Stimulated activated memory B cell treated with anti-CD40 and anti-IgM and Interleukin-4, amounts not matched to agents 10 μg/mL and 1 μg/mL and 100 μg/mL, for 72 hours (primary cell): ENCODE measurements around the gene PHACTR1.
"Not testable (repeated sequence)": the region's sequence is repeated elsewhere in the genome, so short reads cannot be mapped to it uniquely, and the experiment has no call there.

Experiments
- ATAC-seq: fragments of 150-1000 bp; cut with Tn5 transposase; 2 replicates; pipeline ENCODE4 v1.10.0; 2021
- H3K27ac Mint-ChIP-seq: one replicate; pipeline ENCODE4 v1.8.0; 2022; ENCODE audit warnings: mild to moderate bottlenecking, mixed read lengths
- H3K27me3 Mint-ChIP-seq: one replicate; pipeline ENCODE4 v1.8.0; 2022; ENCODE audit warnings: mixed read lengths
- H3K36me3 Mint-ChIP-seq: one replicate; pipeline ENCODE4 v1.8.0; 2022; ENCODE audit warnings: mixed read lengths
- H3K4me1 Mint-ChIP-seq: one replicate; pipeline ENCODE4 v1.8.0; 2022; ENCODE audit warnings: mixed read lengths
- H3K4me3 Mint-ChIP-seq: one replicate; pipeline ENCODE4 v1.8.0; 2022; ENCODE audit warnings: mild to moderate bottlenecking, moderate library complexity, mixed read lengths
- H3K9me3 Mint-ChIP-seq: one replicate; pipeline ENCODE4 v1.8.0; 2022; ENCODE audit warnings: mixed read lengths

Gene PHACTR1

DNA sequence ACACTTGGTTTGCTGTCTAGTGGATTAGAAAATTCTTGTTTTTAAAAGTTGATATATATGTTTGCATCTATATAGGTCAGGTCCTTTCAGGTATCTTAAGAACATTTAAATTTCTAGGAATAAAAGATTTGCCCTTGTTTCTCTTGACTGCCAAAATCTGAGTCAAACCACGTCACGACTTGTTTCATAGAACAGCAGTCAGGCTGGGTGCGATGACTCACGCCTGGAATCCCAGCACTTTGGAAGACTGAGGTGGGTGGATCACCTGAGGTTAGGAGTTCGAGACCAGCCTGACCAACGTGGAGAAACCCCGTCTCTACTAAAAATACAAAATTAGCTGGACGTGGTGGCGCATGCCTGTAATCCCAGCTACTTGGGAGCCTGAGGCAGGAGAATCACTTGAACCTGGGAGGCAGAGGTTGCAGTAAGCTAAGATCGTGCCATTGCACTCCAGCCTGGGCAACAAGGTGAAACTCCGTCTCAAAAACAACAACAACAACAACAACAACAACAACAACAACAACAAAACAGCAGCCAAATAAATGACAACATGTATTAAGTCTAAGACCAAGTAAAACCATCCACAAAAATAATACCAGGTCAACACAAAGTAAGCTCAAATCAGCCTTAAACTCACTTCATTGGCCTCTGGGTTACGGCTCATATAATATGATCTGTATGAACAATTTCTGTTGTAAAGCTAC lies 46.3 kb downstream of the PHACTR1 start:
- H3K9me3 Mint-ChIP-seq, H3K4me3 Mint-ChIP-seq, H3K36me3 Mint-ChIP-seq, H3K27ac Mint-ChIP-seq, H3K4me1 Mint-ChIP-seq, ATAC-seq: not testable (repeated sequence)
- peaks cover 13% of the 10 kb centered on the region for H3K27me3 Mint-ChIP-seq

DNA sequence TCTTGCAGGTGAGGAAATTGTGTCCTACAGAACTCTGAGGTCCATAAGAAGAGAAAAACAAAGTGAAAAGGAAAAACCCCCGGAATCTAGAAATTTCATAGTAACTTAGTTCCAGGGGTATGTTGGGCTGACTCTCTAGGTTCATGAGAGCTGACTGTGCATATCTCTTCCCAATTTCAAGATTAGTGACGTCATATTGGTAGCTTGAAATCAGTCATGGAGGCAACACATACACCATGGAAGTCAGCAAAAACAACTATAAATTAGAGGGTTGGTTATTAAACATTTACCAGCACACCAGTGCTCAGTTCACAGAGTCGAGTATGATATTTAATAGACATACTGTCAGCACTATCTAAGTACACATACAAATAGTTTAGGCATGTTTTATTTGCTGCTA lies 49.8 kb downstream of the PHACTR1 start:
- Mint-ChIP-seq H3K27ac (no peak overlapping the region), H3K36me3 (no peaks in the 10 kb centered on the region), H3K4me1 (no peaks in the 10 kb centered on the region), H3K27me3 (peaks cover 15% of the 10 kb centered on the region), H3K9me3 (no peaks in the 10 kb centered on the region), H3K4me3 (no peak overlapping the region)
- ATAC-seq, result no peak

GRCh38 chr6:12767016-12767415 lies 50.4 kb downstream of the PHACTR1 start:
- ATAC-seq, result no peak
- no peaks in the 10 kb centered on the region for H3K4me1 Mint-ChIP-seq
- H3K27me3 Mint-ChIP-seq, result peaks cover 18% of the 10 kb centered on the region
- no peaks in the 10 kb centered on the region for H3K36me3 Mint-ChIP-seq
- no peaks in the 10 kb centered on the region for H3K9me3 Mint-ChIP-seq
- no peak overlapping the region for H3K27ac Mint-ChIP-seq
- no peak overlapping the region for H3K4me3 Mint-ChIP-seq

- Mint-ChIP-seq H3K36me3 (no peaks in the 10 kb centered on the region), H3K9me3 (no peaks in the 10 kb centered on the region), H3K27ac (no peak overlapping the region), H3K27me3 (peaks cover 18% of the 10 kb centered on the region), H3K4me3 (no peak overlapping the region), H3K4me1 (no peaks in the 10 kb centered on the region)
- no peak for ATAC-seq
Measured at GRCh38 chr6:12769556-12770256, 53.1 kb downstream of the PHACTR1 start.

- no peaks in the 10 kb centered on the region for H3K9me3 Mint-ChIP-seq
- no peak overlapping the region for H3K4me3 Mint-ChIP-seq
- no peak for ATAC-seq
- H3K36me3 Mint-ChIP-seq, result no peaks in the 10 kb centered on the region
- no peak overlapping the region for H3K27ac Mint-ChIP-seq
- no peaks in the 10 kb centered on the region for H3K4me1 Mint-ChIP-seq
- peaks cover 18% of the 10 kb centered on the region for H3K27me3 Mint-ChIP-seq
Measured at GRCh38 chr6:12772416-12772815, 55.8 kb downstream of the PHACTR1 start.

DNA sequence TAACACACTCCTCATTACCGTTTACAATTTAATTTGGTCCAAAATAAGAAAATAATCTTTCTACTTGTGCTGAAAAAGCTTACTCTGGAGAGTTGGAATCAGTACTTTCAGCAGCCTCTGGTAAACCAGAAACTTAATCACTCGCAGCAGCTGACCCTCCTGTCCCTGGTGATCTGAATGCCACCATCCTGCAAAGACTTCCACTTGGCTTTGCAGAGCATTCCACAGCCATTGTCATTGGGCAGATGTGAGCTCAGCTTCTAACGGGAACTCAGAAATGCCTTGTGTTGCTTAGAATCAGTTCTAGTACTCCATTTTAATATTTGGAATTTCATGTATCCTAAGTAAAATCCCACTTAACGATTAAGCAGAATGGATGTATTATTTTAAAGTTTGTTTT lies 59.7 kb downstream of the PHACTR1 start:
- Mint-ChIP-seq H3K9me3 (no peaks in the 10 kb centered on the region), H3K27ac (no peak overlapping the region), H3K4me3 (no peak overlapping the region), H3K36me3 (no peaks in the 10 kb centered on the region), H3K4me1 (no peaks in the 10 kb centered on the region), H3K27me3 (peaks cover 21% of the 10 kb centered on the region)
- no peak for ATAC-seq

- Mint-ChIP-seq H3K27ac (no peak overlapping the region), H3K4me3 (no peak overlapping the region), H3K27me3 (peaks cover 35% of the 10 kb centered on the region), H3K36me3 (no peaks in the 10 kb centered on the region), H3K9me3 (no peaks in the 10 kb centered on the region), H3K4me1 (no peaks in the 10 kb centered on the region)
- ATAC-seq, result no peak
Measured at GRCh38 chr6:12779772-12780171, 63.2 kb downstream of the PHACTR1 start.

- H3K36me3 Mint-ChIP-seq, result no peaks in the 10 kb centered on the region
- H3K27me3 Mint-ChIP-seq, result peaks cover 35% of the 10 kb centered on the region
- no peaks in the 10 kb centered on the region for H3K9me3 Mint-ChIP-seq
- ATAC-seq, result no peak
- no peak overlapping the region for H3K4me3 Mint-ChIP-seq
- no peak overlapping the region for H3K27ac Mint-ChIP-seq
- no peaks in the 10 kb centered on the region for H3K4me1 Mint-ChIP-seq
Measured at GRCh38 chr6:12782136-12782535, 65.6 kb downstream of the PHACTR1 start.

DNA sequence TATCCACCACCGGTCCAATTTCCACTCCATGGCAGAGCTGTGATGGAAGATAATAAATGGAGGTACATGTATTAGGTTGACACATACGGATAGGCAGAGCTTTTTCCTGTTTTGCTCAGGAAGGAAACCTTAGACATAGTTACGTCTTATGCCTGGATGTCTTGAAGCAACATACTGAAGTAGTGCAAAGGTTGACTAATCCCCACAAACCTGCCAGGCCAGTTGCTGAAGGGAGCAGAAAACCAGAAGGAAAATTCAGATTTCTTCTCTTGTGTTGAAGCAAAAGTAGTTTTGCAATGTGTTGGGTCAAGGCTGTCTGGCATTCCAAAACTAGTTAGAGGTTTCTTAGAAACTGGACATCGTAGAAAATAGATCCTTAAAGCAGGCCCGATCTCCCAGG lies 68.7 kb downstream of the PHACTR1 start:
- Mint-ChIP-seq H3K27ac (no peak overlapping the region), H3K9me3 (no peaks in the 10 kb centered on the region), H3K4me1 (no peaks in the 10 kb centered on the region), H3K36me3 (no peaks in the 10 kb centered on the region), H3K27me3 (peaks cover 35% of the 10 kb centered on the region), H3K4me3 (no peak overlapping the region)
- ATAC-seq, result no peak

DNA sequence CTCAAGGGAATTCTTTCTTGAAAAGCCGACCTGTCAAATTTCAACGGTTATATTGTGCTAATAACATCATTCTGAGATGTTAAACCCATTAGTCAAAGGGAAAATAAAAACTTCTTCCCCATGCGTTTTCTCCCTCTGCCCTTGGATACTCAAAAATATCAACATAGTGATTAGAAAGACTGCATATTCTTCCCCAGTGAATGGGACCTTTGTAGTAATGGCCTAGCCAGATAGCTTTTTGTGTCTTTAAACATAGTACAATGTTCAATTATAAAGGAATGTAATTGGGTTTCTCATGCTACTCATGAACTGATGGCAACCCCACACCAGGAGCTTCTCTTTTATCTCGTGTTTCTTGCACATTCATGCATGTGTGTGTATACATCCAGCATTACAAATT lies 69.4 kb downstream of the PHACTR1 start:
- peaks cover 35% of the 10 kb centered on the region for H3K27me3 Mint-ChIP-seq
- no peaks in the 10 kb centered on the region for H3K9me3 Mint-ChIP-seq
- no peak overlapping the region for H3K27ac Mint-ChIP-seq
- ATAC-seq, result no peak
- H3K4me1 Mint-ChIP-seq, result no peaks in the 10 kb centered on the region
- no peak overlapping the region for H3K4me3 Mint-ChIP-seq
- no peaks in the 10 kb centered on the region for H3K36me3 Mint-ChIP-seq

DNA sequence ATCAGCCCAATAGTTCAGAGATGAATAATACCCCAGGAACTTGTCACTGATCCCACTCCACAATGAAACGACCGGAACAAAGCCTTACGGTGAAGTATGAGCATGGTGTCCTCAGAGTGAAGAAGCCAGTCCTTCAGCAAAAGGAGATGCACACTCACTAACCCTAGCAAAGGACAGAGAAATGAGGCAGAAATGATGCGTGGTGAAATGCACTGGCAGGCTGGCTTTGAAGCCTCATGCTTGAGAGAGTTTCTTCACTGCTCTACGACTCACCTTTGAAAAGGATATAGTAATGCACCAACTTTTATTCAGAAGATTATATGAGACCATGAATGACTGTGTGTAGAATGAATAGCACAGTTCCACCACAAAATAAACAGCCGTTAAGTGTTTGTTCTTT lies 74.8 kb downstream of the PHACTR1 start:
- Mint-ChIP-seq H3K27ac (no peak overlapping the region), H3K9me3 (no peaks in the 10 kb centered on the region), H3K27me3 (peaks cover 14% of the 10 kb centered on the region), H3K36me3 (no peaks in the 10 kb centered on the region), H3K4me3 (no peak overlapping the region), H3K4me1 (no peaks in the 10 kb centered on the region)
- ATAC-seq, result no peak

DNA sequence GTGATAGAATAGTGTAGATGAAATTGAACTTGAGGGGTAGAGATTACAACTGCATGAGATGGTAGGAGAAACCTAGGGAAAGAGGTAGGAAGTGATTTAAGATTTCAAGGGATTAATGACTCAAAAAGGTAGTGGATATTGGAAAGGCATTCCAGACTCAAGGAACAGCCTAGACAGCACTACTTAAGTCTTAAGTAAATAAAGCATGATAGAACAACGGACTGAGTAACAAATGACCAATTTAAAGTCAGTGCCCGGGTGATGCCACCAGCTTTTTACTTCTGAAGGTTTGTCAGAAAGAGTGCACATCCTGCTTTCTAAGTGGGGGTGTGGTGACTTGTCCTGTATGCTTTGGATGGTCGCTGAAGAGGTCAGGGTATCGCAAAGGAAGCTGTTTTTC lies 81.8 kb downstream of the PHACTR1 start:
- peaks cover 40% of the 10 kb centered on the region for H3K27me3 Mint-ChIP-seq
- ATAC-seq, result no peak
- H3K4me1 Mint-ChIP-seq, result no peaks in the 10 kb centered on the region
- no peaks in the 10 kb centered on the region for H3K9me3 Mint-ChIP-seq
- no peak overlapping the region for H3K27ac Mint-ChIP-seq
- no peak overlapping the region for H3K4me3 Mint-ChIP-seq
- no peaks in the 10 kb centered on the region for H3K36me3 Mint-ChIP-seq

GRCh38 chr6:12800120-12800519 lies 83.6 kb downstream of the PHACTR1 start:
- Mint-ChIP-seq H3K4me3 (no peak overlapping the region), H3K27me3 (peaks cover 46% of the 10 kb centered on the region), H3K9me3 (no peaks in the 10 kb centered on the region), H3K4me1 (no peaks in the 10 kb centered on the region), H3K36me3 (no peaks in the 10 kb centered on the region), H3K27ac (no peak overlapping the region)
- ATAC-seq, result no peak

GRCh38 chr6:12801141-12801540 lies 84.6 kb downstream of the PHACTR1 start:
- no peak overlapping the region for H3K27ac Mint-ChIP-seq

DNA sequence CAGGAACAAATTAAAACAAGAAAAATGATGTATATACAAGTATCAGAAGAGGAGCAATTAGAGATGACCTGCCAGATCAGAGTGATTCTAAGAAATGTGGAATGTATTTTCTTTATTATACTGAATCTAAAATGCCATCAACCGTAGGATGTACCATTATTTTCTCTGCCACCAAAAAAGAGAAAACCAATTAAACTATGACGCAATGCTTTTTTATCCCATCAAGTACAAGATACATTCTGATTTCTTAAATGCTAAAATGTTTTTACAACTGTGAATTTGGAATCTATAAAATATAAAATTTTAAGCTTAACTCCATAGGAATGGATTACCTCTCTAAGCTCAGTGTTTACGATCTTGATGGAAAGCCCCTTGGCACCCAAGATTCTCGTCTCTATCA lies 85.9 kb downstream of the PHACTR1 start:
- H3K4me3 Mint-ChIP-seq, result no peak overlapping the region
- no peaks in the 10 kb centered on the region for H3K4me1 Mint-ChIP-seq
- no peaks in the 10 kb centered on the region for H3K36me3 Mint-ChIP-seq
- H3K27ac Mint-ChIP-seq, result no peak overlapping the region
- no peaks in the 10 kb centered on the region for H3K9me3 Mint-ChIP-seq
- peaks cover 54% of the 10 kb centered on the region for H3K27me3 Mint-ChIP-seq
- ATAC-seq, result no peak

More at GRCh38 chr6:12801141-12801540, 84.6 kb downstream of the PHACTR1 start:
- ATAC-seq, result no peak
- no peaks in the 10 kb centered on the region for H3K36me3 Mint-ChIP-seq
- H3K9me3 Mint-ChIP-seq, result no peaks in the 10 kb centered on the region
- H3K27me3 Mint-ChIP-seq, result peaks cover 54% of the 10 kb centered on the region
- no peaks in the 10 kb centered on the region for H3K4me1 Mint-ChIP-seq
- no peak overlapping the region for H3K4me3 Mint-ChIP-seq

DNA sequence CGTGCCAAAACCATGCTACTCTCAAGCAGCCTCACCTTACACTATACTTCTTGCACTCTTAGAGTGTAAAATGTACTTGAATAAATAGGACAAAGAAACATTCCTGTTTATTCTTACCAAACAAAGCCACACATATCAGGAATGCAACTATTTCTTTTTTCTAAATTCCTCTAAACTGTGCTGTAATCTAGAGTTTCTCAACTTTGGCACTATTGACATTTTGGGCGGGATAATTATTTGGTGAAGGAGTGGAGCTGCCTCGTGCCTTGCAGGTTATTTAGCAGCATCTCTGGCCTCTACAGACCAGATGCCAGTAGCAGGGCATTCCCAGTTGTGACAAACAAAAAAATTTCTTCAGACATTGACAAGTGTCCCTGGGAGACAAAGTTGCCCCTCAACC lies 86.9 kb downstream of the PHACTR1 start:
- Mint-ChIP-seq H3K27me3 (peaks cover 45% of the 10 kb centered on the region), H3K27ac (no peak overlapping the region), H3K4me1 (no peaks in the 10 kb centered on the region), H3K4me3 (no peak overlapping the region), H3K9me3 (no peaks in the 10 kb centered on the region), H3K36me3 (no peaks in the 10 kb centered on the region)
- no peak for ATAC-seq
